Activated naive CD8-positive, alpha-beta T cell treated with anti-CD3 and anti-CD28 coated beads, Interleukin-2, amount 10 ng/mL, durations not matched to agents 7 days and 5 days (primary cell): ENCODE results near the gene FAM186B. TPM values are rescaled to one million over a fixed set of nuclear protein-coding genes. Genes with fewer than 3 reads are reported as not detected.
"Not testable (repeated sequence)": the region's sequence is repeated elsewhere in the genome, so short reads cannot be mapped to it uniquely, and the experiment has no call there.

ENCODE experiments used
- ATAC-seq: fragments of 150-1000 bp; cut with Tn5 transposase; one replicate; pipeline ENCODE4 v1.10.0; 2021; ENCODE audit warnings: low read depth, moderate library complexity
- POLR2A ChIA-PET: fragments of 350-600 bp; sonication (Branson Sonifier 250); formaldehyde crosslinking; loops from one replicate; lab custom pipeline; 2021; ENCODE audit warnings: antibody characterized with exemption; lab: Charles Lee
- DNase-seq: peaks from one replicate; pipeline ENCODE4 v3.0.0; 2021
- H3K27ac Mint-ChIP-seq: one replicate; pipeline ENCODE4 v1.8.0; 2022; ENCODE audit warnings: mild to moderate bottlenecking, mixed read lengths
- H3K27me3 Mint-ChIP-seq: one replicate; pipeline ENCODE4 v1.8.0; 2022; ENCODE audit warnings: mild to moderate bottlenecking, moderate library complexity, mixed read lengths
- H3K36me3 Mint-ChIP-seq: one replicate; pipeline ENCODE4 v1.8.0; 2021; ENCODE audit warnings: mild to moderate bottlenecking, mixed read lengths
- H3K4me1 Mint-ChIP-seq: one replicate; pipeline ENCODE4 v1.8.0; 2021; ENCODE audit warnings: mixed read lengths
- H3K4me3 Mint-ChIP-seq: one replicate; pipeline ENCODE4 v1.8.0; 2022; ENCODE audit warnings: mild to moderate bottlenecking, moderate library complexity, mixed read lengths
- H3K9me3 Mint-ChIP-seq: one replicate; pipeline ENCODE4 v1.8.0; 2021; ENCODE audit warnings: mixed read lengths
- total RNA-seq, 2 experiments: library from RNA; stranded (reverse); gene quantifications; one replicate each; pipeline ENCODE4 v1.2.3, GENCODE V29; 2021

Gene FAM186B, protein sequence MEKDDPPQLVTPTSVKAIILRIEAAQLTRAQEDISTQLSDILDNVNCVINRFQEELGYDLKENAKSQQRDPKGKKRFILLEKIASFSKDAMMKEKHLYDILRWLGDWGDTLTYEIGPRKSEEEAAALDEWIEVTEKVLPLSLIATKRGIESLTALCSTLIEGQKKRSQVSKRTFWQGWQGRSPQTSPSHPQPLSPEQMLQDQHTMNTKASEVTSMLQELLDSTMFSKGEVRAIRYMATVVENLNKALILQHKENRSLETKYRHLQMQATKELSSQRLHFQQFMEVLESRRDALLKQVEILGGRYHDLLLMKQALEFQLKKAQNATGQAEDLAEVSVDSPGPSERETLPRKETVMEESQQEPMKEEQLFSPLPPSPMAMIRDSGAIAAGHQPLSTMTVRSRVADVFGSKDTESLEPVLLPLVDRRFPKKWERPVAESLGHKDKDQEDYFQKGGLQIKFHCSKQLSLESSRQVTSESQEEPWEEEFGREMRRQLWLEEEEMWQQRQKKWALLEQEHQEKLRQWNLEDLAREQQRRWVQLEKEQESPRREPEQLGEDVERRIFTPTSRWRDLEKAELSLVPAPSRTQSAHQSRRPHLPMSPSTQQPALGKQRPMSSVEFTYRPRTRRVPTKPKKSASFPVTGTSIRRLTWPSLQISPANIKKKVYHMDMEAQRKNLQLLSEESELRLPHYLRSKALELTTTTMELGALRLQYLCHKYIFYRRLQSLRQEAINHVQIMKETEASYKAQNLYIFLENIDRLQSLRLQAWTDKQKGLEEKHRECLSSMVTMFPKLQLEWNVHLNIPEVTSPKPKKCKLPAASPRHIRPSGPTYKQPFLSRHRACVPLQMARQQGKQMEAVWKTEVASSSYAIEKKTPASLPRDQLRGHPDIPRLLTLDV
- total RNA-seq = under 1 TPM; 0.11 to 0.20 TPM

DNA sequence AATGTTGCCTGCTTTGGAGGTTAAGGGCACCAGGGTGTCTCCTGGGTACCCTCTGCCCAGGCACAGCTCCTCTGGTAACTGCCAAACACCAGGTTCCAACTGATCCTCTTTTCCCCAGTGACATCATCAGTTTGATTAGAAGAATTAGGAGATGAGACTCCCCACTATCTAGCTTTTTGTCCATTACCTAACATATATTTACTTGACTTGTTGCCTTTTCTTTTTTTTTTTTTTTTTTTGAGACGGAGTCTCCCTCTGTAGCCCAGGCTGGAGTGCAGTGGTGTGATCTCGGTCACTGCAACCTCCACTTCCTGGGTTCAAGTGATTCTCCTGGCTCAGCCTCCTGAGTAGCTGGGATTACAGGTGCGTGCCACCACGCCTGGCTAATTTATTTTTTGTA lies at the start of gene FAM186B:
FAM186B (minus strand) TSS at position 101 of the 400 bp plus-strand sequence. CDS start 162 bp downstream, outside the sequence.
- ATAC-seq, POLR2A ChIA-PET, DNase-seq, H3K36me3 Mint-ChIP-seq, H3K9me3 Mint-ChIP-seq, H3K4me1 Mint-ChIP-seq, H3K27me3 Mint-ChIP-seq: not testable (repeated sequence)
- Mint-ChIP-seq H3K4me3 (peak within 1 kb of the TSS; percentile 28), H3K27ac (peak within 1 kb of the TSS; percentile 23)

- Mint-ChIP-seq H3K27me3 (no peaks in the 10 kb centered on the region), H3K27ac (no peak overlapping the region), H3K4me1 (peaks cover 19% of the 10 kb centered on the region), H3K9me3 (no peaks in the 10 kb centered on the region), H3K36me3 (peaks cover 39% of the 10 kb centered on the region), H3K4me3 (no peak overlapping the region)
- no peak for ATAC-seq
- POLR2A ChIA-PET = interaction anchor here (0.8 to 1.2 kb wide), 2 partner anchors 8 to 9 kb away, joined by 3 to 5 read pairs; no protein-coding TSS in a partner anchor
- no peak for DNase-seq
Observed at GRCh38 chr12:49654715-49655114, 49.3 kb upstream of the FAM186B start.

GRCh38 chr12:49652921-49653520 lies 47.6 kb upstream of the FAM186B start:
- H3K36me3 Mint-ChIP-seq = peaks cover 46% of the 10 kb centered on the region
- POLR2A ChIA-PET = interaction anchor here (0.6 kb wide), 1 partner anchor 8 kb away, joined by 10 read pairs; no protein-coding TSS in a partner anchor
- no peaks in the 10 kb centered on the region for H3K27me3 Mint-ChIP-seq
- no peak overlapping the region for H3K27ac Mint-ChIP-seq
- H3K9me3 Mint-ChIP-seq = no peaks in the 10 kb centered on the region
- no peak for DNase-seq
- no peak for ATAC-seq
- H3K4me3 Mint-ChIP-seq = no peak overlapping the region
- peaks cover 29% of the 10 kb centered on the region for H3K4me1 Mint-ChIP-seq

DNA sequence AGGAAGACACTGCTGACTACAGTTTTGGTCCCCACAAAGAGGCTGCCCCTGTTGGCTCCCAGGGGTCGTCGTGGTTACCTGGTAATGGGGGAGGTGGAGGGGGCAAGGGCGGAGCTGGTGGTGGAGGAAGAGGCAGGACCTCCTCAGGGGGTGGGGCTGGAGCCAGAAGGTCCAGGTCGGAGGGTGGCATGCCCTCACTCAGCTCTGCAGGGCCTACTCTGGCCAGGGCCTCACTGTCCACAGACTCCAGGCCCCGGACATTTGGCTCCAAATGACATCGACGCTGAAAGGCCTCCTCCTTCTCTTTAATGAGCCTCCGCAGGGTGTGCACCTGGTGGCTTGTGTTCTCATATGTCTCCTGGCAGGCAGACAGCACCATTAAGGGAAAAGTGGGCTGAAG lies 46.4 kb upstream of the FAM186B start:
- H3K4me3 Mint-ChIP-seq = no peak overlapping the region
- no peak for DNase-seq
- H3K9me3 Mint-ChIP-seq = no peaks in the 10 kb centered on the region
- H3K27ac Mint-ChIP-seq = no peak overlapping the region
- POLR2A ChIA-PET = no interaction called here
- peaks cover 42% of the 10 kb centered on the region for H3K36me3 Mint-ChIP-seq
- H3K4me1 Mint-ChIP-seq = peaks cover 31% of the 10 kb centered on the region
- no peak for ATAC-seq
- H3K27me3 Mint-ChIP-seq = no peaks in the 10 kb centered on the region

DNA sequence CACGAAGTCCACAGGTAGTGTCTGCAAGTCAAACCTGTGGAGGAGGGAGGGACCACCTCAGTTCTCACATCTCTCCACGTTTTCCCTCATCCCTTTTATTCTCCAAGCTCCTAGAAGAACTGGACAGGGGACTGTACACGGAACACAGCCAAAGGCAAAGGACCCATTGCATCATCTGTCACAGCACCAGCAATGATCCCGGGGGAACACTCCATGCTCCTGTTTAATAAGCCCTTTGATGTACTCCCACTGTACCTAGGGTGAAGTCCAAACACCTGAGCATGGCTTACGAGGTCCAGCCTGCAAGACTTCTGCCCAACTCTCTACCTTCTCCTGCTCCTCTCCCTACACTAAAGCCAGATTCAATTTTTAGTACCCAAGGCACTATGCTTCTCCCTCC lies 44.5 kb upstream of the FAM186B start:
- H3K36me3 Mint-ChIP-seq = peaks cover 32% of the 10 kb centered on the region
- H3K9me3 Mint-ChIP-seq = no peaks in the 10 kb centered on the region
- ATAC-seq (no peak), DNase-seq (no peak)
- POLR2A ChIA-PET = interaction anchor here (0.8 kb wide), 1 partner anchor 13 kb away, joined by 3 read pairs; no protein-coding TSS in a partner anchor
- H3K27me3 Mint-ChIP-seq = no peaks in the 10 kb centered on the region
- H3K4me1 Mint-ChIP-seq = peaks cover 21% of the 10 kb centered on the region
- H3K27ac Mint-ChIP-seq = peak overlapping the region; percentile 36
- no peak overlapping the region for H3K4me3 Mint-ChIP-seq

DNA sequence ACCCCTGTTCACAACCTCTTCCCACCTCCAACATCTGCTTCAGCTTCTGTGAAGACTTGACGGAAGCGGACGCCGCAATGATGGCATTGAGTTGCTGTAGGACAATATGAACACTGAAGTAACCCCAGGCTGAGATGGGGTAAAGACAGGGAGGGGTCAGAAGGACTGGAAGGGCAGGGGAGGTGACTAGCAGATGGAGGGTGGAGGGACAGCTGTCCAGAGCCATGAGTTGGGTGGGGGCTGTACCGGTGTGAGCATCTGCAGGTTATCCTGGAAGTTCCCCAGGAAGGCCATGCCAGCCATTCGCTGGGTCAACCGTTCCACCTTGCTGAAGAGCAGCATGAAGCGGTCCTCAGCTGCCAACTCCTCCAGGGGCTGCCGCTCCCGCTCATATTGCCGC lies 44.0 kb upstream of the FAM186B start:
- DNase-seq (no peak), ATAC-seq (no peak)
- Mint-ChIP-seq H3K27me3 (no peaks in the 10 kb centered on the region), H3K4me3 (no peak overlapping the region), H3K27ac (peak overlapping the region; percentile 40), H3K36me3 (peaks cover 31% of the 10 kb centered on the region), H3K4me1 (peaks cover 26% of the 10 kb centered on the region), H3K9me3 (no peaks in the 10 kb centered on the region)
- POLR2A ChIA-PET = interaction anchor here (0.8 to 2.9 kb wide), 4 partner anchors 12 to 92 kb away, joined by 3 to 15 read pairs (median 11); partner anchors contain the start of genes FMNL3 and TMBIM6

GRCh38 chr12:49648712-49649003 lies 43.2 kb upstream of the FAM186B start:
- ATAC-seq (no peak), DNase-seq (no peak)
- peaks cover 29% of the 10 kb centered on the region for H3K36me3 Mint-ChIP-seq
- peaks cover 29% of the 10 kb centered on the region for H3K4me1 Mint-ChIP-seq
- peak overlapping the region; percentile 58 for H3K27ac Mint-ChIP-seq
- no peaks in the 10 kb centered on the region for H3K27me3 Mint-ChIP-seq
- H3K9me3 Mint-ChIP-seq = no peaks in the 10 kb centered on the region
- H3K4me3 Mint-ChIP-seq = no peak overlapping the region
- POLR2A ChIA-PET = interaction anchor here (0.9 to 2.9 kb wide), 6 partner anchors 15 to 93 kb away, joined by 3 to 15 read pairs (median 10); partner anchors contain the start of genes FMNL3 and TMBIM6

DNA sequence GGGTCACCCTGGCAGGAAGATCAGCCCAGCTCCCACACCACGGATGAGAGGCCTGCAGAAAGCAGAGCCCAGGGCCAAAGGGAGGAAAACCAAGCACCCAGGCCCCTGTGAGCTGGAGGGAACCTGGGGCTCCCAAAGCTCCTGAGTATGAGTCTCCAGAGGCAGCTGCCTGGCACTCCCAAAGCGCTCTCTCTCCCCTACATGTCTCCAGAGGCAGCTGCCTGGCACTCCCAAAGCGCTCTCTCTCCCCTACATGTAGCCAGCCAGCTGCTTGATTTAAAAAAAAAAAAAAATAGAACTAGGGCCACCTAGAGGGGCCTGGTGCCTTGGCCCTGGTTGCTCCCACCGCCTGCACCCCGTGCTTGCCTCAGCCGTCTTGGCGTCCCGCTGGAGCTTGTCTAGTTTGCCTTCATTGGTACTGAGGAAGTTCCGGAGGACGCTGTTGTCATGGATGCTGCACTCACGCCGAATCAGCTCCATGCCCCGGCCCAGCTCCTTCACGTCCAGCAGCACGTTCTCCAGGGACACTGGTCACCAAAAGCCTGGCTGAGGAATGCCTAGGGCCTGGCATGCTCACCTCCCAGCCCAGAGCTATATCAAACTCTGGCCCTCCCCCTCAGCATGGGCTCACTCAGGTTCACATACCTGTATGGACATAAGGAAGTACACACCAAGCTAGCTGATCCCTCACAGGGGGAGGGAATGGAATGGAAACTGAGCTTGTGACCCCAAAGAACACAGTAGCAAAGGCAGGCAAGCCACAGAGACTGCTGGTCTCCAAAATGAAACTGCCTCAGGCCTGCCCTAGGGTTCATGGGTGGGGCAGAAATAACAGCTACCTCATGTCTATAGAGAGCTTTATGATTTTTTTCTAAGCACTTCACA lies 42.6 kb upstream of the FAM186B start:
- POLR2A ChIA-PET = interaction anchor here (0.8 to 2.9 kb wide), 7 partner anchors 15 to 518 kb away, joined by 3 to 15 read pairs (median 9); partner anchors contain the start of genes FMNL3 and TMBIM6
- Mint-ChIP-seq H3K9me3 (no peaks in the 10 kb centered on the region), H3K36me3 (peaks cover 27% of the 10 kb centered on the region), H3K27me3 (no peaks in the 10 kb centered on the region), H3K4me3 (no peak overlapping the region), H3K27ac (peak overlapping the region; percentile 58), H3K4me1 (peaks cover 29% of the 10 kb centered on the region)
- ATAC-seq (peak; percentile 19), DNase-seq (no peak)

DNA sequence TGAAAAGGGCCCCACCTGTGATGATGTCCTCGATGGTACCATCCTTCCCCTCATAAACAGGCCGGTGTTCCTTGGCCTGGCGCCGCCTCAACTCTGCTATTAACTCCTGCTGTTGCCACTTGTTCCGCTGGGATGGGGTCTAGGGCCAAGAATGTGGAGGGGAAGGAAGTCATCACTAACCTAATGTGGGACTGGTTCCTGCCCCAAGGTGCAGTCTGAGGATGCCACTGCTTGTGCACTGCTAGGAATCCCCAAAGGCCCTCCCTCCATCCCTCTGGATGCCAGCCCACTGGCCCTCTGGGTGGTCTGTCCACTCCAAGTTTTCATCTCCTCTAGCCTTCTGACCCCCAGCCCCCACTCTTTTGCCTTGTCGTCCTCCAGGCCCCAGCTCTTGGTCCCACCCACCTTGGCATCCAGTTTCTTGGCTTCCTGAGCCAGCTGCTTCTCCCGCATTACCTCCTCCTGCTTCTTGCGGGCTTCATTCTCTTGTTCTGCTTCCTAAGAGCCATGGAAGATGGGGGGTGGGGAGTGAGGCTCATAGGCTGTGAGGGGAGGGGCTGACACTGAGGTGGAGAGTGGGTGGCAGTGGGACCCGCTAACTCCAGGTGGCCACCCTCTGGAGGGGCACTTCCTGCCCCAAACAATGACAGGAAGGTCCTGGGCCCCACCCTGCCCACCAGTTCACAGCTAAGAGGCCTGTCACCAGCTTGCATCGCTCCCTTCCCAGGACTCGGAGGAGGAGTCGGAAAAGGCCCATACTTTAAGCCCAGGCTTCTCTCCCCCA lies 41.6 kb upstream of the FAM186B start:
- no peaks in the 10 kb centered on the region for H3K9me3 Mint-ChIP-seq
- H3K4me3 Mint-ChIP-seq = no peak overlapping the region
- DNase-seq = no peak
- POLR2A ChIA-PET = interaction anchor here (1.6 to 2.9 kb wide), 3 partner anchors 56 to 94 kb away, joined by 9 to 15 read pairs (median 10); partner anchors contain the start of genes FMNL3 and TMBIM6
- peaks cover 29% of the 10 kb centered on the region for H3K4me1 Mint-ChIP-seq
- no peaks in the 10 kb centered on the region for H3K27me3 Mint-ChIP-seq
- no peak for ATAC-seq
- peaks cover 22% of the 10 kb centered on the region for H3K36me3 Mint-ChIP-seq
- H3K27ac Mint-ChIP-seq = no peak overlapping the region

DNA sequence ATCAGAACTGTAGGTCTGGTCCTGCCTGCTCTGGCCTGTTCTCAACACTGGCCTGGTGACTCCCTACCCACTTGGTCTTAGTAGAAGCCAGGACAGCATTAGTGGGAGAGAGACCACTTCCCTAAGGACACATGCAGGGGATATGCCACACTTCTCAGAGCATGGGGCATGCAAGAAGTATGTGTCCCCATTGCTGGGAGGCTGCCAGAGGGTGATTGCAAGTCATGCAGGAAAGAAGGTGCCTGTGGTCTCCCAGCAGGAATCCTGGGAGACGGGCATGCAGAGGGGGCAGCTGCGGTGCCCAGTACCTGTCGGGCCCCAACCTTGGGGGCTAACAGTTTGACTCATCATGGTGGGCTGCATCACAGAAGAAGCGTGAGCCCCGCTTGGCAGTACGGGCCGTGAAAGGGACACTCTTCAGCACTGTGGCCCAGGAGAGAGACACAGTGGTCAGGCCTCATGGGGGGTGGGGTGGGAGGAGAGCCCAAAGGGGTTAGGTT lies 40.9 kb upstream of the FAM186B start:
- no peak overlapping the region for H3K4me3 Mint-ChIP-seq
- DNase-seq (no peak), ATAC-seq (no peak)
- H3K27me3 Mint-ChIP-seq = no peaks in the 10 kb centered on the region
- H3K9me3 Mint-ChIP-seq = no peaks in the 10 kb centered on the region
- H3K4me1 Mint-ChIP-seq = peaks cover 29% of the 10 kb centered on the region
- H3K36me3 Mint-ChIP-seq = peaks cover 22% of the 10 kb centered on the region
- POLR2A ChIA-PET = interaction anchor here (2.9 kb wide), 1 partner anchor 95 kb away, joined by 9 read pairs; the partner anchor contains the start of gene TMBIM6
- no peak overlapping the region for H3K27ac Mint-ChIP-seq
